OCI-LY7 (cell line): ENCODE measurements around the gene C19orf25. TPM values are rescaled to one million over a fixed set of nuclear protein-coding genes. Genes with fewer than 3 reads are reported as not detected.

Experiments used
- BruUV-seq: library from RNA; stranded (reverse); fragments of 400-500 nt; replicated peaks from 2 replicates; lab custom pipeline; 2021; lab: Mats Ljungman, UMichigan
- CTCF ChIA-PET: fragments of 300-600 bp; sonication (Branson Sonifier 250); formaldehyde crosslinking; loops from one replicate; lab custom pipeline; 2022; ENCODE audit warnings: antibody characterized with exemption; ENCODE audit not compliant: unreplicated experiment; lab: Charles Lee
- POLR2A ChIA-PET: fragments of 300-600 bp; sonication (Branson Sonifier 250); formaldehyde crosslinking; loops from one replicate; lab custom pipeline; 2022; ENCODE audit warnings: antibody characterized with exemption; lab: Charles Lee
- DNase-seq: peaks from one replicate; pipeline ENCODE4 v3.0.0-alpha.2; 2015; ENCODE audit warnings: low spot score
- H2AFZ ChIP-seq: fragments of 200-600 bp; sonication (generic), shearing (Covaris generic); 2 replicates; pipeline ENCODE4 v1.6.1; 2014; ENCODE audit warnings: mild to moderate bottlenecking, antibody characterized with exemption, low read length, moderate library complexity
- H3K27ac ChIP-seq: fragments of 200-600 bp; sonication (generic); 2 replicates; pipeline ENCODE4 v1.5.1; 2014; ENCODE audit warnings: mixed run types, low read depth, mild to moderate bottlenecking, moderate library complexity, low read length, inconsistent platforms; ENCODE audit not compliant: poor library complexity, severe bottlenecking
- H3K36me3 ChIP-seq: fragments of 200-600 bp; sonication (generic); 2 replicates; pipeline ENCODE4 v1.6.1; 2014; ENCODE audit warnings: mild to moderate bottlenecking, antibody characterized with exemption, low read length, moderate library complexity, mixed read lengths; ENCODE audit not compliant: insufficient read depth
- H3K4me1 ChIP-seq: fragments of 200-600 bp; sonication (generic); 2 replicates; pipeline ENCODE4 v1.5.1; 2014; ENCODE audit warnings: mild to moderate bottlenecking, low read length; ENCODE audit not compliant: insufficient read depth, poor library complexity, severe bottlenecking
- H3K4me2 ChIP-seq: fragments of 200-600 bp; sonication (generic); 2 replicates; pipeline ENCODE4 v1.6.1; 2014; ENCODE audit warnings: mild to moderate bottlenecking, low read length
- H3K4me3 ChIP-seq: fragments of 200-600 bp; sonication (generic); 2 replicates; pipeline ENCODE4 v1.5.1; 2014; ENCODE audit warnings: mild to moderate bottlenecking, low read depth, low read length; ENCODE audit not compliant: poor library complexity, severe bottlenecking
- H3K79me2 ChIP-seq: fragments of 200-600 bp; sonication (generic); 2 replicates; pipeline ENCODE4 v1.6.1; 2016; ENCODE audit warnings: low read depth, mild to moderate bottlenecking, low read length, moderate library complexity, mixed read lengths; ENCODE audit not compliant: insufficient read depth
- H3K9me2 ChIP-seq: fragments of 200-600 bp; sonication (generic); 2 replicates; pipeline ENCODE4 v1.6.1; 2016; ENCODE audit warnings: mild to moderate bottlenecking, low read length, mixed read lengths; ENCODE audit not compliant: insufficient read depth
- H3K9me3 ChIP-seq: fragments of 200-600 bp; sonication (generic); 2 replicates; pipeline ENCODE4 v1.6.1; 2014; ENCODE audit warnings: mild to moderate bottlenecking, mixed run types, low read length, mixed read lengths
- H4K20me1 ChIP-seq: fragments of 200-600 bp; sonication (generic); 2 replicates; pipeline ENCODE4 v1.6.1; 2014; ENCODE audit warnings: mild to moderate bottlenecking, antibody characterized with exemption, low read length, moderate library complexity, mixed read lengths; ENCODE audit not compliant: insufficient read depth
- EZH2phosphoT487 ChIP-seq: fragments of 200-600 bp; sonication (generic); IDR thresholded peaks from 2 replicates; pipeline ENCODE4 v1.6.1; 2018; ENCODE audit warnings: low read depth, borderline replicate concordance, mild to moderate bottlenecking, mixed run types, antibody characterized with exemption, low read length, moderate library complexity, mixed read lengths
- intact Hi-C: fragments of 100-400 bp; cut with micrococcal nuclease; formaldehyde crosslinking; loops from one replicate; pipeline ENCODE4 v1.10.0; 2022; ENCODE audit not compliant: unreplicated experiment
- total RNA-seq, 2 experiments: library from RNA; depleted of rRNA in 1 of 2; stranded (reverse); fragments of >200 nt in 1 of 2; shearing (Covaris generic) in 1 of 2; gene quantifications; 2 replicates each; pipeline ENCODE4 v1.2.3, GENCODE V29; 2014 to 2022
- TF ChIP-seq, protein P1 (sequence below): fragments of 200-600 bp; sonication (generic); conservative IDR thresholded peaks from 2 replicates; pipeline ENCODE4 v1.5.1; 2014; ENCODE audit warnings: mild to moderate bottlenecking, antibody characterized with exemption, low read length, moderate library complexity, mixed read lengths

The C19orf25 gene
- total RNA-seq, 2 experiments from 2014 or later, result 45.6 to 58.6 TPM

DNA sequence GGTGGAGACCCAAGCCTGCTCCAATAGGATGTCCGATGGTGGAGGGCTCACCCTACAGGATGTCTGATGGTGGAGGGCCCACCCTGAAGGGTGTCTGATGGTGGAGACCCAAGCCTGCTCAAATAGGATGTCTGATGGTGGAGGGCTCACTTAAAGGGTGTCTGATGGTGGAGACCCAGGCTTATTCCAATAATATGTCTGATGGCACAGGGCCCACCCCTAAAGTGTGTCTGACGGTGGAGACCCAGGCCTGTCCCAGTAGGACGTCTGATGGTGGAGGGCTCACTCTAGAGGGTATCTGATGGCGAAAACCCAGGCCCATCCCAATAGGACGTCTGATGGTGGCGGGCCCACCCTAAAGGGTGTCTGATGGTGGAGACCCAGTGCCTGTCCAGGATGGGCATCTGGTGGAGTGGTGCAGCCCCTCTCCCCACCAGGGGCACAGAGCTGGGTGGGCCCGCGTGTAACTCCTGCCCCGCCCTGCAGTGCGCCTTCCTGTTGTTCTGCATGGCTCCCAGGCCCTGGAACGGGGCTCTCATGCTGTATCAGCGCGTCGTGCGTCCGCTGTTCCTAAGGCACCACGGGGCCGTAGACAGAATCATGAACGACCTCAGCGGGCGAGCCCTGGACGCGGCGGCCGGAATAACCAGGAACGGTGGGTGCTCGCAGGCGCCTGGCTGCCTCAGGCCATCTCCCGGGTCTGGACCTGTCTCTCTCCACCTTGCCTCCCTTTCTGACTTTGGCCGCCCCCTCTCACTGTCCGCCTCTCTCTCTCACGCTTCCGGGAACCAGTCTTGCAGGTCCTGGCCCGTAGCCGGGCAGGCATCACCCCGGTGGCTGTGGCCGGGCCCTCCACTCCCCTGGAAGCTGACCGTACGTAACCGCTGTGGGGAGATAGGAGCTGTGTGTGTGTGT lies 17.0 kb upstream of the C19orf25 start:
- Histone ChIP-seq H3K79me2 (no peaks in the 10 kb centered on the region), H3K9me2 (no peaks in the 10 kb centered on the region), H4K20me1 (no peaks in the 10 kb centered on the region), H3K9me3 (no peaks in the 10 kb centered on the region), H3K36me3 (no peaks in the 10 kb centered on the region), H2AFZ (no peak overlapping the region), H3K4me2 (no peak overlapping the region), H3K27ac (no peak overlapping the region), H3K4me1 (peaks cover 6% of the 10 kb centered on the region), H3K4me3 (no peak overlapping the region)
- intact Hi-C loops, result no loop called here
- TF ChIP-seq, protein P1, sequence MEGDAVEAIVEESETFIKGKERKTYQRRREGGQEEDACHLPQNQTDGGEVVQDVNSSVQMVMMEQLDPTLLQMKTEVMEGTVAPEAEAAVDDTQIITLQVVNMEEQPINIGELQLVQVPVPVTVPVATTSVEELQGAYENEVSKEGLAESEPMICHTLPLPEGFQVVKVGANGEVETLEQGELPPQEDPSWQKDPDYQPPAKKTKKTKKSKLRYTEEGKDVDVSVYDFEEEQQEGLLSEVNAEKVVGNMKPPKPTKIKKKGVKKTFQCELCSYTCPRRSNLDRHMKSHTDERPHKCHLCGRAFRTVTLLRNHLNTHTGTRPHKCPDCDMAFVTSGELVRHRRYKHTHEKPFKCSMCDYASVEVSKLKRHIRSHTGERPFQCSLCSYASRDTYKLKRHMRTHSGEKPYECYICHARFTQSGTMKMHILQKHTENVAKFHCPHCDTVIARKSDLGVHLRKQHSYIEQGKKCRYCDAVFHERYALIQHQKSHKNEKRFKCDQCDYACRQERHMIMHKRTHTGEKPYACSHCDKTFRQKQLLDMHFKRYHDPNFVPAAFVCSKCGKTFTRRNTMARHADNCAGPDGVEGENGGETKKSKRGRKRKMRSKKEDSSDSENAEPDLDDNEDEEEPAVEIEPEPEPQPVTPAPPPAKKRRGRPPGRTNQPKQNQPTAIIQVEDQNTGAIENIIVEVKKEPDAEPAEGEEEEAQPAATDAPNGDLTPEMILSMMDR, result no peak
- TF ChIP-seq EZH2phosphoT487, result no peak
- ChIA-PET POLR2A (no interaction called here), CTCF (no interaction called here)
- BruUV-seq, result no TSS peak
- no peak for DNase-seq

DNA sequence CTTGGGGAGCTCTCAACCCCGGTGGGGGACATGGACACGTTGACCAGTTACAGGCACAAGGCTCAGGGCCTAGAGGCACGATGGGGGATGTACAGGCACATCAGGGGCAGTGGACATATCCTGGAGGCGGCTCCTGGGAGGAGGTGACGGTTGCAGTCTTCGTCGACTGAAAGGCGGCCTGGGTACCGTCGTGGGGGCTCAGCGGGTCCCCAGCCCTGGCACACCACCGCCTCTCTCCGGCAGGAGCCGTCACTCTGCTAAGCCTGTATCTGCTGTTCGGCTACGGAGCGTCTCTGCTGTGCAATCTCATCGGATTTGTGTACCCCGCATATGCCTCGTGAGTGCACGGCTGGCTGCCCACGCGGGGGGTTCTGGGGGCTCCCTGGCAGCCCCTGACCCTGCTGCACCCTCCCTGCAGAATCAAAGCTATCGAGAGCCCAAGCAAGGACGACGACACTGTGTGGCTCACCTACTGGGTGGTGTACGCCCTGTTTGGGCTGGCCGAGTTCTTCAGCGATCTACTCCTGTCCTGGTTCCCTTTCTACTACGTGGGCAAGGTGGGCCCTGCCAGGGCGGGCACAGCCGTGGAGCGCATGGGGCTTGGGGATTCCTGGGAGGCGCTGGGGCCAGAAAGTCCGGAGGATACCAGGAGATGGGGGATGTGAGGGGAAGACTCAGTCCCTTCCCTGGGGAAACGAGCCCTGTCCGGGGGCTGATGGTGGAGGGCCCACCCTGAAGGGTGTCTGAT lies 16.2 kb upstream of the C19orf25 start:
- CTCF ChIA-PET, result no interaction called here
- Histone ChIP-seq H3K27ac (no peak overlapping the region), H3K36me3 (no peaks in the 10 kb centered on the region), H3K9me2 (no peaks in the 10 kb centered on the region), H3K79me2 (no peaks in the 10 kb centered on the region), H3K4me3 (no peak overlapping the region), H4K20me1 (no peaks in the 10 kb centered on the region), H2AFZ (no peak overlapping the region), H3K4me2 (no peak overlapping the region), H3K4me1 (peaks cover 7% of the 10 kb centered on the region), H3K9me3 (no peaks in the 10 kb centered on the region)
- POLR2A ChIA-PET, result no interaction called here
- TF ChIP-seq, protein P1, result no peak
- no peak for TF ChIP-seq EZH2phosphoT487
- BruUV-seq, result no TSS peak
- intact Hi-C loops, result no loop called here
- no peak for DNase-seq
